AG04449 (cell line): ENCODE results near the gene PDGFD.

Source experiments
- CTCF ChIA-PET: fragments of 350-600 bp; formaldehyde crosslinking; extraction: SDS; loops from one replicate; lab custom pipeline; 2021; ENCODE audit warnings: antibody characterized with exemption; lab: Yijun Ruan, JAX
- POLR2A ChIA-PET: fragments of 400-600, 350-600 bp; formaldehyde crosslinking; extraction: SDS; loops from one replicate; lab custom pipeline; 2020; ENCODE audit warnings: antibody characterized with exemption, inconsistent platforms; lab: Yijun Ruan, JAX
- DNase-seq: peaks from one replicate; pipeline ENCODE4 v3.0.0-alpha.2; 2010; ENCODE audit warnings: low read depth, low spot score
- H3K4me3 ChIP-seq: 2 replicates; pipeline ENCODE4 v1.5.1; 2011; ENCODE audit warnings: low read depth, mild to moderate bottlenecking, control low read depth, low read length
- TF ChIP-seq, protein P1 (sequence below): IDR thresholded peaks from one replicate; pipeline ENCODE4 v1.5.1; 2011; ENCODE audit warnings: mild to moderate bottlenecking, moderate library complexity, low read length, control low read depth, inconsistent platforms; ENCODE audit not compliant: insufficient read depth; ENCODE audit errors: missing control alignments

Gene PDGFD

DNA sequence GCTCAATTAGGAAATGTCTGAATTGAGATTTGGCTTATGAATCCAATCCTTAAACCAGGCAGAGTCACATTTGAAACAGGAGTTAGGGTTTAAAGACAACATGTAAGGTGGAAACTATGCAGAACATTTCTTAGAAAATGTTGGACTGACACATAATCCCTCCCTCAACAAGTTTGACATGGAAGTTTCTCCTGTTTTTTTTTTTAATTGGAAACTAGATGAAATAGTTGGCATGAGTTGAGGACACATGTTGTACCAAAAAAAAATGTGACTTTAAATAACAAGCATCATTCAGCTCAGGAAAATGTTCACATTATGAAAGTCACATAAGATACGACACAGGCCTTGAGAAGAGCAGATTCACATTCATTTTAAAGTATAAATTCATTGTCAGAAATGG, 282.4 kb downstream of the PDGFD start:
- no peak overlapping the region for H3K4me3 ChIP-seq

GRCh38 chr11:103880968-103881367, 283.0 kb downstream of the PDGFD start:
- DNase-seq, result no peak
- no peak overlapping the region for H3K4me3 ChIP-seq
- ChIA-PET POLR2A (no interaction called here), CTCF (no interaction called here)
- TF ChIP-seq, protein P1, sequence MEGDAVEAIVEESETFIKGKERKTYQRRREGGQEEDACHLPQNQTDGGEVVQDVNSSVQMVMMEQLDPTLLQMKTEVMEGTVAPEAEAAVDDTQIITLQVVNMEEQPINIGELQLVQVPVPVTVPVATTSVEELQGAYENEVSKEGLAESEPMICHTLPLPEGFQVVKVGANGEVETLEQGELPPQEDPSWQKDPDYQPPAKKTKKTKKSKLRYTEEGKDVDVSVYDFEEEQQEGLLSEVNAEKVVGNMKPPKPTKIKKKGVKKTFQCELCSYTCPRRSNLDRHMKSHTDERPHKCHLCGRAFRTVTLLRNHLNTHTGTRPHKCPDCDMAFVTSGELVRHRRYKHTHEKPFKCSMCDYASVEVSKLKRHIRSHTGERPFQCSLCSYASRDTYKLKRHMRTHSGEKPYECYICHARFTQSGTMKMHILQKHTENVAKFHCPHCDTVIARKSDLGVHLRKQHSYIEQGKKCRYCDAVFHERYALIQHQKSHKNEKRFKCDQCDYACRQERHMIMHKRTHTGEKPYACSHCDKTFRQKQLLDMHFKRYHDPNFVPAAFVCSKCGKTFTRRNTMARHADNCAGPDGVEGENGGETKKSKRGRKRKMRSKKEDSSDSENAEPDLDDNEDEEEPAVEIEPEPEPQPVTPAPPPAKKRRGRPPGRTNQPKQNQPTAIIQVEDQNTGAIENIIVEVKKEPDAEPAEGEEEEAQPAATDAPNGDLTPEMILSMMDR, result no peak

More for the DNA sequence above, 282.4 kb downstream of the PDGFD start:
- TF ChIP-seq, protein P1, result no peak
- DNase-seq, result no peak
- POLR2A ChIA-PET, result no interaction called here
- CTCF ChIA-PET, result no interaction called here

GRCh38 chr11:103878646-103879045, 285.3 kb downstream of the PDGFD start:
- ChIA-PET POLR2A (no interaction called here), CTCF (interaction anchor here (1.7 kb wide), 1 partner anchor 10 kb away, joined by 8 read pairs; no protein-coding TSS in a partner anchor)
- no peak overlapping the region for H3K4me3 ChIP-seq
- DNase-seq, result no peak
- TF ChIP-seq, protein P1, result no peak

GRCh38 chr11:103877221-103877620, 286.7 kb downstream of the PDGFD start:
- no peak overlapping the region for H3K4me3 ChIP-seq
- POLR2A ChIA-PET, result no interaction called here
- TF ChIP-seq, protein P1, result peak; percentile 31
- CTCF ChIA-PET, result interaction anchor here (0.9 to 1.7 kb wide), 4 partner anchors 8 to 196 kb away, joined by 3 to 8 read pairs (median 3); no protein-coding TSS in a partner anchor
- no peak for DNase-seq

GRCh38 chr11:103875855-103876510, 288.0 kb downstream of the PDGFD start:
- TF ChIP-seq, protein P1, result no peak
- CTCF ChIA-PET, result no interaction called here
- DNase-seq, result no peak
- POLR2A ChIA-PET, result no interaction called here
- H3K4me3 ChIP-seq, result no peak overlapping the region

DNA sequence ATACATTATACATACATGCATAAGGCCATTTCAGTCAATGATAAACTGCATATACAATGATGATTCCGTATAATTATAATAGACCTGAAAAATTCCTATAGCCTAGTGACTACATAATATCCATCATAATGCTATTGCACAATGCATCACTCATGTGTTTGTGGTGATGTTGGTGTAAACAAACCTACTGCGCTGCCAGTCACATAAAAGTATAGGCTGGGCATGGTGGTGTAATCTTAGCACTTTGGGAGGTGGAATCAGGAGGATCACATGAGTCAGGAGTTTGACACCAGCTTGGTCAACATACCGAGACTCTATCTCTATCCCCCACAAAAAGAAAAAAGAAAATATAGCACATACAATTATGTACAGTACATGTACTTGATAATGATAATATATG, 291.2 kb downstream of the PDGFD start:
- TF ChIP-seq, protein P1, result no peak
- DNase-seq, result no peak
- ChIA-PET CTCF (interaction anchor here (1.0 kb wide), 1 partner anchor 18 kb away, joined by 4 read pairs; no protein-coding TSS in a partner anchor), POLR2A (no interaction called here)
- no peak overlapping the region for H3K4me3 ChIP-seq
